H1 (cell line): Measurements from ENCODE around the gene HECTD4. TPM values are rescaled to one million over a fixed set of nuclear protein-coding genes. Genes with fewer than 3 reads are reported as not detected.

Experiments used
- CTCF ChIA-PET: fragments of 300-600 bp; sonication (Branson Sonifier 250); formaldehyde crosslinking; loops from one replicate; lab custom pipeline; 2021; ENCODE audit not compliant: partially characterized antibody; lab: Charles Lee
- POLR2A ChIA-PET: fragments of 300-600 bp; sonication (Branson Sonifier 250); formaldehyde crosslinking; loops from one replicate; lab custom pipeline; 2021; ENCODE audit warnings: inconsistent platforms; ENCODE audit not compliant: partially characterized antibody; lab: Charles Lee
- DNase-seq, 2 experiments: peaks; one replicate each; pipeline versions ENCODE4 v3.0.0 to v3.0.0-alpha.2; 2010 to 2022; ENCODE audit warnings: low spot score in 2 of 2, low read depth in 1 of 2, mixed read lengths in 1 of 2
- FAIRE-seq: peaks from 2 replicates; lab custom pipeline; 2011; peaks lifted over from hg19 to GRCh38; lab: Jason Lieb, UNC
- H2AFZ ChIP-seq: 2 replicates; pipeline ENCODE4 v1.8.1; 2012; ENCODE audit warnings: low read length, inconsistent platforms
- H2AK5ac ChIP-seq: 2 replicates; pipeline ENCODE4 v1.6.1; 2013; ENCODE audit warnings: low read depth, low read length
- H2BK120ac ChIP-seq: replicated peaks from 2 replicates; pipeline ENCODE3; 2013; ENCODE audit warnings: low read depth, low read length, inconsistent platforms
- H2BK12ac ChIP-seq: 2 replicates; pipeline ENCODE4 v1.6.1; 2013; ENCODE audit warnings: low read depth, low read length
- H2BK15ac ChIP-seq: 2 replicates; pipeline ENCODE4 v1.6.1; 2013; ENCODE audit warnings: low read length
- H2BK20ac ChIP-seq: 2 replicates; pipeline ENCODE4 v1.6.1; 2013; ENCODE audit warnings: low read length
- H2BK5ac ChIP-seq: 2 replicates; pipeline ENCODE4 v1.6.1; 2013; ENCODE audit warnings: low read depth, low read length
- H3K14ac ChIP-seq: 2 replicates; pipeline ENCODE4 v1.6.1; 2013; ENCODE audit warnings: inconsistent platforms; ENCODE audit not compliant: insufficient read length
- H3K18ac ChIP-seq: 2 replicates; pipeline ENCODE4 v1.6.1; 2013; ENCODE audit warnings: low read length; ENCODE audit errors: extremely low read depth
- H3K23ac ChIP-seq: 2 replicates; pipeline ENCODE4 v1.6.1; 2013; ENCODE audit warnings: inconsistent platforms; ENCODE audit not compliant: insufficient read length
- H3K23me2 ChIP-seq: 2 replicates; pipeline ENCODE4 v1.6.1; 2013; ENCODE audit warnings: low read depth, low read length
- H3K27ac ChIP-seq: 2 replicates; pipeline ENCODE4 v1.6.1; 2011; ENCODE audit warnings: low read depth, low read length, inconsistent platforms
- H3K27me3 ChIP-seq, 4 experiments: replicated peaks in 1 of 4; 1 replicate in 1 of 4; 2 replicates in 3 of 4; pipeline versions ENCODE4 v1.6.1 to v1.8.1; 2011 to 2013; ENCODE audit warnings: low read length in 3 of 4, mild to moderate bottlenecking in 3 of 4, inconsistent platforms in 2 of 4, mixed read lengths in 2 of 4, moderate library complexity in 1 of 4; ENCODE audit not compliant: control insufficient read depth in 3 of 4, insufficient read depth in 3 of 4; ENCODE audit errors: extremely low read depth in 1 of 4
- H3K36me3 ChIP-seq, 4 experiments: 2 replicates each; pipeline versions ENCODE4 v1.6.1 to v1.8.1; 2011 to 2013; ENCODE audit warnings: mild to moderate bottlenecking in 4 of 4, low read length in 3 of 4, moderate library complexity in 2 of 4, control low read depth in 1 of 4, inconsistent platforms in 1 of 4; ENCODE audit not compliant: insufficient read depth in 4 of 4, control insufficient read depth in 2 of 4
- H3K4ac ChIP-seq: replicated peaks from 2 replicates; pipeline ENCODE3; 2013; ENCODE audit warnings: low read length, low read depth, mixed read lengths, inconsistent platforms; ENCODE audit not compliant: insufficient read length
- H3K4me1 ChIP-seq, 4 experiments: replicated peaks in 1 of 4; 1 replicate in 1 of 4; 2 replicates in 3 of 4; pipeline versions ENCODE4 v1.6.1 to v1.8.1; 2011 to 2013; ENCODE audit warnings: low read length in 3 of 4, inconsistent platforms in 2 of 4, mixed read lengths in 1 of 4; ENCODE audit not compliant: insufficient read depth in 4 of 4, control insufficient read depth in 3 of 4
- H3K4me2 ChIP-seq, 2 experiments: 2 replicates each; pipeline versions ENCODE4 v1.6.1 to v1.8.1; 2011 to 2013; ENCODE audit warnings: low read depth in 2 of 2, low read length in 2 of 2, control low read depth in 1 of 2, inconsistent platforms in 1 of 2, mild to moderate bottlenecking in 1 of 2; ENCODE audit not compliant: insufficient read depth in 1 of 2
- H3K4me3 ChIP-seq, 4 experiments: fragments of 200-600, 300-600 bp in 1 of 4; sonication (generic), shearing (Covaris generic), sonication (Bioruptor Twin) in 1 of 4; 2 replicates each; pipeline versions ENCODE4 v1.5.1 to v1.8.1; 2011 to 2016; ENCODE audit warnings: low read length in 4 of 4, low read depth in 3 of 4, control low read depth in 2 of 4, inconsistent platforms in 2 of 4, mild to moderate bottlenecking in 2 of 4, mixed read lengths in 1 of 4, moderate library complexity in 1 of 4; ENCODE audit not compliant: insufficient read depth in 2 of 4; ENCODE audit errors: extremely low read depth in 1 of 4
- H3K56ac ChIP-seq: replicated peaks from 2 replicates; pipeline ENCODE3; 2013; ENCODE audit warnings: low read depth, mild to moderate bottlenecking, mixed read lengths, low read length, inconsistent platforms; ENCODE audit not compliant: insufficient read length
- H3K79me1 ChIP-seq: 2 replicates; pipeline ENCODE4 v1.6.1; 2013; ENCODE audit warnings: low read depth, low read length, control low read depth
- H3K79me2 ChIP-seq, 2 experiments: 2 replicates each; pipeline versions ENCODE4 v1.6.1 to v1.8.1; 2012 to 2013; ENCODE audit warnings: low read length in 2 of 2, mild to moderate bottlenecking in 2 of 2, inconsistent platforms in 1 of 2; ENCODE audit not compliant: insufficient read depth in 2 of 2, control insufficient read depth in 1 of 2
- H3K9ac ChIP-seq, 4 experiments: replicated peaks in 1 of 4; 1 replicate in 1 of 4; 2 replicates in 3 of 4; pipeline versions ENCODE4 v1.6.1 to v1.8.1; 2011 to 2013; ENCODE audit warnings: low read depth in 3 of 4, low read length in 3 of 4, control low read depth in 2 of 4, mild to moderate bottlenecking in 2 of 4, moderate library complexity in 2 of 4, inconsistent platforms in 1 of 4; ENCODE audit errors: extremely low read depth in 1 of 4
- H3K9me3 ChIP-seq, 2 experiments: 2 replicates each; pipeline versions ENCODE4 v1.6.1 to v1.8.1; 2012 to 2013; ENCODE audit warnings: mild to moderate bottlenecking in 2 of 2, moderate library complexity in 2 of 2, control low read depth in 1 of 2, inconsistent platforms in 1 of 2, low read depth in 1 of 2, low read length in 1 of 2, mixed read lengths in 1 of 2; ENCODE audit not compliant: insufficient read depth in 2 of 2
- H4K20me1 ChIP-seq, 2 experiments: replicated peaks in 1 of 2; 2 replicates each; pipeline versions ENCODE3 to v1.8.1; 2011 to 2013; ENCODE audit warnings: inconsistent platforms in 2 of 2, low read length in 2 of 2, mild to moderate bottlenecking in 1 of 2; ENCODE audit not compliant: insufficient read depth in 2 of 2, control insufficient read depth in 1 of 2
- H4K5ac ChIP-seq: 2 replicates; pipeline ENCODE4 v1.6.1; 2013; ENCODE audit warnings: low read length, low read depth, mixed read lengths, inconsistent platforms; ENCODE audit not compliant: insufficient read length
- H4K8ac ChIP-seq: 2 replicates; pipeline ENCODE4 v1.8.0; 2013; ENCODE audit warnings: mild to moderate bottlenecking, moderate library complexity, low read length, inconsistent platforms; ENCODE audit not compliant: insufficient read depth; ENCODE audit errors: extremely low read depth
- H4K91ac ChIP-seq: replicated peaks from 2 replicates; pipeline ENCODE3; 2013; ENCODE audit warnings: low read length, mixed read lengths, inconsistent platforms; ENCODE audit not compliant: insufficient read length
- WGBS, 2 experiments: shearing (Covaris generic) in 1 of 2; methylation state at CpG; one replicate each; pipeline versions ENCODE4 v1.1.6 to v1.1.7; 2013 to 2015; ENCODE audit warnings: low lambda C conversion rate in 2 of 2, mixed read lengths in 2 of 2, inconsistent platforms in 1 of 2, low coverage in 1 of 2, missing lambda C conversion rate in 1 of 2; ENCODE audit not compliant: insufficient replicate concordance in 2 of 2, insufficient coverage in 1 of 2, insufficient read length in 1 of 2; ENCODE audit errors: extremely low coverage in 1 of 2, missing lambda C conversion rate in 1 of 2; 5-methylcytosine and 5-hydroxymethylcytosine counted together
- polyA plus RNA-seq, 7 experiments: library from polyadenylated mRNA; depleted of rRNA in 3 of 7; stranded (reverse) in 5 of 7; unstranded in 2 of 7; fragments of >200 nt in 5 of 7; fragments of 200-250 nt in 2 of 7; gene quantifications; 1 replicate in 5 of 7; 2 replicates in 1 of 7; 4 replicates in 1 of 7; pipeline versions ENCODE4 v1.2.1 to v1.2.3, GENCODE V29; 2011 to 2013; ENCODE audit warnings: missing spikeins in 2 of 7, mixed read lengths in 2 of 7
- total RNA-seq: library from RNA; stranded (reverse); fragmentation: NEBNext Ultra II Directional; extraction: Animal tissue kit (Norgen Biotek cat#: 25700); gene quantifications from 2 replicates; pipeline ENCODE4 v1.2.1, GENCODE V29; 2021

The HECTD4 gene
- total and polyA plus RNA-seq, 2 of the 8 experiments (the other 6 are each of a cell fraction or from before 2014, with no cell fraction given), result 6.5 to 33.7 TPM

DNA sequence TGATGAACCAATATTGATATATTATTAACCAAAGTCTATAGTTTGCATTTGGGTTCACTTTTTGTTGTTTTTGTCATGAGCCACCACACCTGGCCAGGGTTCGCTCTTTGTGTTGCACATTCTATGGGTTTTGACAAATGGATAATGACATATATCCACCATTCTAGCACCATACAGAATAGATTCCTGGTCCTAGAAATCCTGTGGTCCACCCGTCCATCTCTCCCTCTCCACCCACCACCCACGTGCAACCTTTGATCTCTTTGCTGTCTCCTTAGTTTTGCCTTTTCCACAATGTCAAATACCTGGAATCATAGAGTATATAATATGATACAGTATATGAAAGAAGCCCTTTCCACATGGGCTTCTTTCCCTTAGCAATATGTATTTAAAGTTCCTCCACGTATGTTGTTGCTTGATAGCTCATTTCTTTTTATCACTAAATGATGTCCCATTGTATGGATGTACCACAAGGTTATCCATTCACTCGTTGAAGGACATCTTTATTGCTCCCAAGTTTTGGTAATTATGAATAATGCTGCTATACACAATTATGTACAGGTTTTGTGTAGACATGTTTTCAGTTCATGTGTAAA is 19.8 kb upstream of the HECTD4 start:
- CTCF ChIA-PET, result interaction anchor here (1.2 to 1.7 kb wide), 2 partner anchors 9 to 14 kb away, joined by 8 to 9 read pairs; no protein-coding TSS in a partner anchor

More for the DNA sequence above, 19.8 kb upstream of the HECTD4 start:
- Histone ChIP-seq H3K9me3 (no peaks in the 10 kb centered on the region), H3K79me1 (no peaks in the 10 kb centered on the region), H3K9ac (no peak overlapping the region), H2BK12ac (no peak overlapping the region), H3K27ac (no peak overlapping the region), H3K27me3 (no peaks in the 10 kb centered on the region), H2BK120ac (no peak overlapping the region), H3K36me3 (peaks cover 22 to 35% (median 29%) of the 10 kb centered on the region in 4 experiments), H3K79me2 (peaks cover 0 to 3% of the 10 kb centered on the region in 2 experiments; a peak in 3 of 4 replicates), H4K8ac (no peak overlapping the region), H3K14ac (no peak overlapping the region), H3K4me2 (no peak overlapping the region), H2BK20ac (no peak overlapping the region), H4K5ac (no peak overlapping the region), H4K91ac (no peak overlapping the region), H3K56ac (no peak overlapping the region), H3K4me3 (no peak overlapping the region), H4K20me1 (peaks cover 5 to 6% of the 10 kb centered on the region in 2 experiments), H2BK15ac (no peak overlapping the region), H3K23ac (no peak overlapping the region), H2AK5ac (no peak overlapping the region), H3K4ac (no peak overlapping the region), H3K4me1 (no peaks in the 10 kb centered on the region), H2BK5ac (no peak overlapping the region), H2AFZ (no peak overlapping the region), H3K18ac (no peak overlapping the region), H3K23me2 (no peaks in the 10 kb centered on the region)
- FAIRE-seq (no peak), DNase-seq (no peak)
- WGBS, 2 experiments, result 90% methylated on average over 5 of the region's 5 CpGs; no CpG with 5 or more reads in 1 of the 2 experiments
- POLR2A ChIA-PET, result interaction anchor here (0.6 to 5.3 kb wide), 13 partner anchors 8 to 268 kb away, joined by 3 to 59 read pairs (median 4); no protein-coding TSS in a partner anchor
